ENCODE results near the gene APPBP2. TPM values are rescaled to one million over a fixed set of nuclear protein-coding genes. Genes with fewer than 3 reads are reported as not detected.
A peak's percentile ranks its signal among the peaks of the same experiment; 100 is the strongest.
"Not testable (repeated sequence)": the region's sequence is repeated elsewhere in the genome, so short reads cannot be mapped to it uniquely, and the experiment has no call there.

The APPBP2 gene, protein sequence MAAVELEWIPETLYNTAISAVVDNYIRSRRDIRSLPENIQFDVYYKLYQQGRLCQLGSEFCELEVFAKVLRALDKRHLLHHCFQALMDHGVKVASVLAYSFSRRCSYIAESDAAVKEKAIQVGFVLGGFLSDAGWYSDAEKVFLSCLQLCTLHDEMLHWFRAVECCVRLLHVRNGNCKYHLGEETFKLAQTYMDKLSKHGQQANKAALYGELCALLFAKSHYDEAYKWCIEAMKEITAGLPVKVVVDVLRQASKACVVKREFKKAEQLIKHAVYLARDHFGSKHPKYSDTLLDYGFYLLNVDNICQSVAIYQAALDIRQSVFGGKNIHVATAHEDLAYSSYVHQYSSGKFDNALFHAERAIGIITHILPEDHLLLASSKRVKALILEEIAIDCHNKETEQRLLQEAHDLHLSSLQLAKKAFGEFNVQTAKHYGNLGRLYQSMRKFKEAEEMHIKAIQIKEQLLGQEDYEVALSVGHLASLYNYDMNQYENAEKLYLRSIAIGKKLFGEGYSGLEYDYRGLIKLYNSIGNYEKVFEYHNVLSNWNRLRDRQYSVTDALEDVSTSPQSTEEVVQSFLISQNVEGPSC
- total RNA-seq = 10 to 100 TPM; 29.8 to 32.9 TPM

DNA sequence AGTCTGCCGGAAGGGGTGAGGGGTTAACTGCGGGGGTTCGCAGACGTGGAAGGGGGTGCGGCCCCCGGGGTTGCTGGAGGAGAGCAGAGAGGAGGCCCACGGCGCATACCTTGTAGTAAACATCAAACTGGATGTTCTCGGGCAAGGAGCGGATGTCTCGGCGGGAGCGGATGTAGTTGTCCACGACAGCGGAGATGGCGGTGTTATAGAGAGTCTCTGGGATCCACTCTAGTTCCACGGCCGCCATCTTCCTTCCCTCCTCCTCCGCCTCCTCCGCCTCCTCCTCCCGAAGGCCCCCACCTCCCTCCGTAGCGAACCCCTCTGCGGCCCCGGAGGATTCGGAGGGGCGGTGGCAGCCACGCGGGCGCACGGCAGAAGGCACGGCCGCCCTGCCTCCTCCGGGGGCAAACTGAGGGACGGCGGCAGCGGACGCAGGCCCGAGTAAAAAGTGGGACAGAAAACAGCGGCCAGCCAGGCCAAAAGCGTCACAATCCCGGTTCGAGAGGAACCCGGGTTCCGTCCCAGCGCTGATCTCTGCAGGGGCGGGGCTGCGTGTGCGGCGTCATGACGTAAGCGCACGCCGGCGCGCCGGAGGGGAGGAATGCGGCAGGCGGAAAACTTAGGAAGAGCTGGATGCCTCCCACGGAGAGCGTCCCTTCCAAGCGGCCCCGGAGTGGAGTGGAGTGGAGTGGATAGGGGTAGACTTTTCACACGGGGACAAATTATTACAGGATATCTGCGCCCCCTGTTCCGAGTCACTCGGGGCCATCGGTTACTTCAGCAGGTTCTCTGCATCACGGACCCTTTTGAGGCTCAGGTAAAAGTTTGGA is at the start of gene APPBP2:
APPBP2 (minus strand) TSS at position 558 of the 830 bp plus-strand sequence; CDS start at position 247, 311 bp downstream.
- ATAC-seq (ENCODE audit: low read depth) = peak; percentile 86
- Mint-ChIP-seq H3K36me3 (peaks cover 8% of the 10 kb centered on the region), H3K27ac (peak within 1 kb of the TSS; percentile 96), H3K4me1 (peaks cover 30% of the 10 kb centered on the region), H3K4me3 (peak within 1 kb of the TSS; percentile 98), H3K9me3 (no peaks in the 10 kb centered on the region), H3K27me3 (no peaks in the 10 kb centered on the region)
- DNase-seq = peak; percentile 80
- POLR2A ChIA-PET = interaction anchor here (0.6 to 1.7 kb wide), 2 partner anchors 74 to 151 kb away, joined by 3 to 7 read pairs; partner anchors contain the start of genes BCAS3 and PPM1D

DNA sequence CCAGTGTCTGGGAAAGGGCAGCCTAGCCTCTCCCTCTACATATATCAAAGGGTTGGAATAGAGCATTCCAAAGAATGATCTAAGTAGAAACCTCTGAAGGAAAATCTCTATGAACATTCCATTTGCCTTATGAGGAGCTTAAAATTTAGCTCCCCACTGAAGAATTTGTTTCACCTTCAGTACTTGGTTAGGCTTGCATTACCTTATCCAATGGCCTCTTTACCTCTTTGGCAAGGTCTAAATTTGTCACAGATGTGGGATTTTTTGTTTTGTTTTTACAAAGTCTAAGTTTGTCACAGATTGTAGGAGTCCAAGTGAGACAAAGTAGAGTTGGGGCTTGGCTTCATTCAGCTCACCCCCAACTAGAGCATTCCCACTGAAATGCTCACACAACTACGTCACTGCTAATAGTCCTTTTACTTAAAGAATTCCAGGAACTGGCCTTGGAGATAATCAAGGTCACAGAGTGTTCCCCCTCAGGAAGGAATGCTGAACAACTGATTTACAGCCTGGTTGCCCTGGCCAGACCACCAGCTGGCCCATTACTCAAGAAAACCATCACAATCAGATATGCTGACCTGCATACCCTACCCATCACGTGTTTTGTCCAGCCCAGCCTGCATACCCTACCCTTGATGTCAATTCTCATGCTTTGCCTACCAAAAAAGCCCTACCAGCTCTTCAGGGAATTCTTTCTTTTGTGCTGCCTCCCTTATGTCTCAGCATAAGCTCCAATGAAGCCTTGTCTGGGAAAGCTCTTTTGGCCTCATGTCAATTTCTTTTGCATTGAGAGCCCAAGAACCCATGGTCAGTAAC is 47.4 kb upstream of the APPBP2 start:
- H3K9me3 Mint-ChIP-seq = no peaks in the 10 kb centered on the region
- no peak for ATAC-seq (ENCODE audit: low read depth)
- peaks cover 18% of the 10 kb centered on the region for H3K27me3 Mint-ChIP-seq
- no peak for DNase-seq
- H3K4me1 Mint-ChIP-seq = no peaks in the 10 kb centered on the region
- no peak overlapping the region for H3K4me3 Mint-ChIP-seq
- POLR2A ChIA-PET = no interaction called here
- H3K27ac Mint-ChIP-seq = no peak overlapping the region
- H3K36me3 Mint-ChIP-seq = no peaks in the 10 kb centered on the region

DNA sequence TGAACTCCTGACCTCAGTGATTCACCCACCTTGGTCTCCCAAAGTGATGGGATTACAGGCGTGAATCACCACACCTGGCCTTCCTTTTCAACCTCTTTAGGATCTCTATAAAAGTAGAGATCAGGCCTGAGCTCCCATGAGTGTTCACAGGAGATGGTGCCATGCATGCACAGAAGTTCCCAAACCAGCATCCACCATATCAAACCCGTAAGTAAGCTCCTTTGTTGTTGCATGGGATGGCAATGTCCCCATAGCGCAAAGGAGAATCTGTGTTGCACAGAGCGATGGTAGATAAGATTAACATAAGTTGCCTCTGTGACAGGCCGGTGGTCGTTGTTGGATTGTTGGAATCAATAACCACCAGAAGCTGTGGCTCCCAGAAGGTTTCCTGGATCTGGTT is 39.2 kb upstream of the APPBP2 start:
- no peak for ATAC-seq (ENCODE audit: low read depth)
- POLR2A ChIA-PET = no interaction called here
- no peak overlapping the region for H3K4me3 Mint-ChIP-seq
- H3K9me3 Mint-ChIP-seq = no peaks in the 10 kb centered on the region
- H3K4me1 Mint-ChIP-seq = no peaks in the 10 kb centered on the region
- peaks cover 4% of the 10 kb centered on the region for H3K27me3 Mint-ChIP-seq
- no peak for DNase-seq
- no peak overlapping the region for H3K27ac Mint-ChIP-seq
- H3K36me3 Mint-ChIP-seq = no peaks in the 10 kb centered on the region

DNA sequence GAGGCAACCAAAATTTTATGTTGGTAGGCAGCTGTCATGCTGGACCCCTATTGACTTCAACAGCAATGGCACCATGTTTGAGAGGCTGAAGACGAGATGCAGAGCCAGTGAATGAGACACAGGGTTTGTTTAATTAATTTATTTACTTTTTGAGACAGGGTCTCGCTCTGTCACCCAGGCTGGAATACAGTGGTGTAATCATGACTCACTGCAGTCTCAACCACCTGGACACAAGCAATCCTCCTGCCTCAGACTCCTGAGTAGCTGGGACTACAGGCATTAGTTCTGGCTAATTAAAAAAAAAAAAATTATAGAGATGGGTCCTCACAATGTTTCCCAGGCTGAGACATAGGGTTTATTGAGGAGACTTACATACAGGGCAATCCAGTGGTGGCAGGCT is 37.7 kb upstream of the APPBP2 start:
- Mint-ChIP-seq H3K9me3 (no peaks in the 10 kb centered on the region), H3K27ac (no peak overlapping the region), H3K27me3 (peaks cover 4% of the 10 kb centered on the region), H3K4me1 (no peaks in the 10 kb centered on the region), H3K4me3 (no peak overlapping the region), H3K36me3 (no peaks in the 10 kb centered on the region)
- ATAC-seq (ENCODE audit: low read depth) (no peak), DNase-seq (no peak)
- POLR2A ChIA-PET = no interaction called here

DNA sequence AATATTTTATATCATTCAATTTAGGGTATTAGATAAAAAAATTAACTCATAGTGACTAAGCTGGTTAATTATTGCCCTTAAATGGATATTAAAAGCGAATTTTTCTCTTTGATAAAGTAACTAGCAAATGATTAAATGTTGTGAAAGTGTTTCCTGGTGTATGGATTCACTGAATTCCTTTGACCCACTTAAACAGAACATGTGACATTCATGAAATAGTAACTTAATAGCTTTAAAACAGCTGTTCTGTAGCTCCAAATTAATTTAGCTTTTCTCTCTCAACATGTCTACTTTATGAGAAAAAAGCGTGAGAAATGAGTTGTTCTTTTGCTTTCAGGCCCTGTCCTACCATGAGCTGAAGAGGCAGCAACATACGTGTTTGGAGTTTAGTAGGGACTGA is 36.4 kb upstream of the APPBP2 start:
- POLR2A ChIA-PET = no interaction called here

DNA sequence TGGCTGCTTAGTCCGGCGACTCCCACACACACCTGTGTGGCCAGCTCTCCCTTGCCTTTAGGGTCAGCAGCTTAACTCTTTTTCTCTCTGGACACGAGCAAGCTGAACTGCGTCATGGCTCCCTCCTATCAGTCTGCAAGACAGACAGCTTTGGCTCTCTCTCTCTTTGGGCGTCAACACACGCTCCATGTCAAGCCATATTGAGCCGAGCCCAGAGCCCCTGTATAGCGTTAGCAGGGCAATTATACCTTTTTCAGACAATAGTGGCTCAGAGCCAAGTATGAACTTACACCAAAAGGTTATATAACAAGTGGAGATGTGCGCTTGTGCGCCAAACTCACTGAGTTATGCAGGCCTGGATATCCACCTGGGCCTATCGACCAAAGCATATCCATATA is 34.8 kb upstream of the APPBP2 start:
- Mint-ChIP-seq H3K36me3 (no peaks in the 10 kb centered on the region), H3K4me1 (no peaks in the 10 kb centered on the region), H3K27me3 (peaks cover 5% of the 10 kb centered on the region), H3K9me3 (peaks cover 16% of the 10 kb centered on the region), H3K27ac (no peak overlapping the region), H3K4me3 (no peak overlapping the region)
- POLR2A ChIA-PET = no interaction called here
- DNase-seq (no peak), ATAC-seq (ENCODE audit: low read depth) (no peak)

More for the DNA sequence above, 36.4 kb upstream of the APPBP2 start:
- no peaks in the 10 kb centered on the region for H3K4me1 Mint-ChIP-seq
- H3K9me3 Mint-ChIP-seq = peaks cover 9% of the 10 kb centered on the region
- no peak overlapping the region for H3K27ac Mint-ChIP-seq
- no peaks in the 10 kb centered on the region for H3K36me3 Mint-ChIP-seq
- no peak for DNase-seq
- H3K27me3 Mint-ChIP-seq = peaks cover 4% of the 10 kb centered on the region
- no peak overlapping the region for H3K4me3 Mint-ChIP-seq
- ATAC-seq (ENCODE audit: low read depth) = no peak

DNA sequence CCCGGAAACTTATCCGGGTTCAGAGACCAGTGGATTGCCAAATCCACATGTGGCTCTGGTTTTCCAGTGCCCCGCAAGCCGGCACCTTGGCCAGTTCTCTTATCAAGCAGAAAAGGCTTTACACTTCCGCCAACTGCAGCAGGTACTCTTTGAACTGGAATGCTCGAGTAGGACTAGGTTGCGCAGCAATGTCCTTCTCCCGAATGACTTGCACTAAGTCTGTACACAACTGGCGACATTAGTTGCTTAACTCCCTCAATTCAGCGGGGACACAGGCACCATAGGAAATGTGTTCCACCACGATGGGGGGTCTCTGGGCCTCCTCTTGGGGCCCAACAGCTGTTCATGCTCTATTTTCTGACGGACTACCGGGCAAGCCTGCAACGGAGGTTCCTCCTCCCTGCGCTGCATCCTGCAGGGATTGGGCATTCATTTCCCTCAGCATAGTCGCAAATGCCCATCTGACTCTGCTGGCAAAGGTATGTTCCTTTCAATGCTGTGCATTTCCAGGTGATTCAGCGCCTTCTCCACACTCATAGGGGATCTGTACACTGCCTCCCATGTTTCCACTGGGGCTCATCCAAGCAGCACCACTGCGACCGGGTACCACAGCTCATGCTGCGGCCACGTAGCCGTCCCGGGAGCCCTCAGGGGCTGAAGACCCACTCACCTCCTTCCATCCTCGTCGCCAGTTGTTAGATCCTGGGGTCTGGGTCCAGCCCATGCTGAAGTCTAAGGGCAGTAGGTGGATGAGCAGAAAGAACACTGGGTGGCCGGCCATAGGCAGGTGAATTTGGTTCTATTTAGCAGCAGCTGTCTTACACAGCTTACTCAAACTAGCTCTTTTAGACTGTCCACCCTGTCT is 34.2 kb upstream of the APPBP2 start:
- H3K27me3 Mint-ChIP-seq = peaks cover 5% of the 10 kb centered on the region
- DNase-seq (no peak), ATAC-seq (ENCODE audit: low read depth) (no peak)
- H3K4me3 Mint-ChIP-seq = no peak overlapping the region
- H3K27ac Mint-ChIP-seq = no peak overlapping the region
- H3K36me3 Mint-ChIP-seq = no peaks in the 10 kb centered on the region
- no peaks in the 10 kb centered on the region for H3K4me1 Mint-ChIP-seq
- POLR2A ChIA-PET = no interaction called here
- H3K9me3 Mint-ChIP-seq = peaks cover 16% of the 10 kb centered on the region

DNA sequence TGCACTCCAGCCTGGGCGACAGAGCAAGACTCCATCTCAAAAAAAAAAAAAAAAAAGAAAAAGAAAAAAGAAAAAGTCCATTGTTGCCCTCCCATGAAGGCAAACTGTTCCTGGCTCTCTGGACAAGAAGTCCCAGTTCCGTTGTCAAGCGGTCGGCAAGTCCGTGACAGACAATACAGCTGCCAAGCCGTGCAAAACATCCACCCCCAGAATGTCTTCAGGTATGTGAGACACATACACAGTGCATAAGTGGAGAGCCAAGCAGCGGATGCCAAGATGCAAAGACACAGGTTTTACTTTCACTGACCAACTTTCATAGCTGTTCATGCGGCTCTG is 33.6 kb upstream of the APPBP2 start:
- no peak overlapping the region for H3K4me3 Mint-ChIP-seq
- peaks cover 16% of the 10 kb centered on the region for H3K9me3 Mint-ChIP-seq
- POLR2A ChIA-PET = no interaction called here
- H3K27me3 Mint-ChIP-seq = peaks cover 5% of the 10 kb centered on the region
- ATAC-seq (ENCODE audit: low read depth) = no peak
- H3K4me1 Mint-ChIP-seq = no peaks in the 10 kb centered on the region
- no peak overlapping the region for H3K27ac Mint-ChIP-seq
- H3K36me3 Mint-ChIP-seq = no peaks in the 10 kb centered on the region
- no peak for DNase-seq

DNA sequence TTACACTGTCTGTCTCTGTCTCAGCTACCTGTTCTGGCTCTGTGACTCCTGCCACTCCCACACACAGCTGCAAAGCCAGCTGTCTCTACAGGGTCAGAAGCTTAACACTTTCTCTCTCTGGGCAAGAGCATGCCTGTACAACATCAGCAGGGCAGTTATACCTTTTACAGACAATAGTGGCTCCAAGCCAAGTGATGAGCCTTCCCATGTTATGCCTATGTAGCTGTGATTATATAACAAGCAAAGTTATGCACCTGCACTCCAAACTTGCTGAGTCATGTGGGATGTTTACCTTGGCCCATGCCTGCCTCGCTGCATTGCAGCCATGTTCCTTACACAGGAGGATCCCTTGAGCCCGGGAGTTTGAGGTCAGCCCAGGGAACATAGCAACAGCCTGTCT is 31.8 kb upstream of the APPBP2 start:
- ATAC-seq (ENCODE audit: low read depth) (no peak), DNase-seq (no peak)
- POLR2A ChIA-PET = interaction anchor here (0.7 kb wide), 1 partner anchor 8 kb away, joined by 5 read pairs; no protein-coding TSS in a partner anchor
- Mint-ChIP-seq H3K4me3 (no peak overlapping the region), H3K27me3 (peaks cover 2% of the 10 kb centered on the region), H3K36me3 (no peaks in the 10 kb centered on the region), H3K4me1 (no peaks in the 10 kb centered on the region), H3K9me3 (peaks cover 16% of the 10 kb centered on the region), H3K27ac (no peak overlapping the region)

DNA sequence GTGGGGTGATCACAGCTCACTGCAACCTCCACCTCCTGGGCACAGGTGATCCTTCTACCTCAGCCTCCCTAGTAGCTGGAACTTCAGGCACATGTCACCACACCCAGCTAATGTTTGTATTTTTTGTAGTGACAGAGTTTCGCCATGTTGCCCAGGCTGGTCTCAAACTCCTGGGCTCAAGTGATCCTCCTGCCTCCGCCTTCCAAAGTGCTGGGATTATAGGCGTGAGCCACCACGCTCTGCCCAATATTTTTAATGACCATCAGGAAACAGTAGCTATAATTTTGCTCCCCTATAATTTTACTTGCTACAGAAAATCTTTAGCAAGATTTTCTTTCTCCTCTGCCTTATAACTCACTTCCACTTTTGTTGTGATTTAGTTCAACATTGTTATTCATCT is 29.7 kb upstream of the APPBP2 start:
- Mint-ChIP-seq H3K4me3 (no peak overlapping the region), H3K36me3 (no peaks in the 10 kb centered on the region), H3K9me3 (peaks cover 16% of the 10 kb centered on the region), H3K4me1 (no peaks in the 10 kb centered on the region), H3K27ac (no peak overlapping the region), H3K27me3 (peaks cover 2% of the 10 kb centered on the region)
- ATAC-seq (ENCODE audit: low read depth) (no peak), DNase-seq (no peak)
- POLR2A ChIA-PET = interaction anchor here (0.7 to 1.1 kb wide), 2 partner anchors 100 to 1699 kb away, joined by 3 to 8 read pairs; no protein-coding TSS in a partner anchor

DNA sequence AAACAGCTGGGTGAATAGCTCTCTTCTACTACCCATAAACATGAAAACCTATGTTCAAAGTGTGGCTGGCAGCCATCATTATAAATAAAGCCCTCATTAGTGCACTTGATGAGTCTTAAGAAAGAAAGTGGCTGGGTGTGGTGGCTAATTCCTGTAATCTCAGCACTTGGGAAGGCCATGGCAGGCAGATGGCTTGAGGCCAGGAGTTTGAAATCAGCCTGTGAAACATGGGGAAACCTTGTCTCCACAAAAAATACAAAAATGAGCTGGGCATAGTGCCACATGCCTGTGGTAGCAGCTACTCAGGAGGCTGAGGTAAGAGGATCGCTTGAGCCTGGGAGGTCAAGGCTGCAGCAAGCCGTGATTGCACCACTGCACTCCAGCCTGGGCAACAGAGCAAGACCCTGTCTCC is 28.3 kb upstream of the APPBP2 start:
- no peak overlapping the region for H3K4me3 Mint-ChIP-seq
- H3K9me3 Mint-ChIP-seq = peaks cover 16% of the 10 kb centered on the region
- no peaks in the 10 kb centered on the region for H3K36me3 Mint-ChIP-seq
- H3K27me3 Mint-ChIP-seq = peaks cover 2% of the 10 kb centered on the region
- H3K27ac Mint-ChIP-seq = no peak overlapping the region
- H3K4me1 Mint-ChIP-seq = no peaks in the 10 kb centered on the region
- POLR2A ChIA-PET = no interaction called here
- DNase-seq (no peak), ATAC-seq (ENCODE audit: low read depth) (no peak)

DNA sequence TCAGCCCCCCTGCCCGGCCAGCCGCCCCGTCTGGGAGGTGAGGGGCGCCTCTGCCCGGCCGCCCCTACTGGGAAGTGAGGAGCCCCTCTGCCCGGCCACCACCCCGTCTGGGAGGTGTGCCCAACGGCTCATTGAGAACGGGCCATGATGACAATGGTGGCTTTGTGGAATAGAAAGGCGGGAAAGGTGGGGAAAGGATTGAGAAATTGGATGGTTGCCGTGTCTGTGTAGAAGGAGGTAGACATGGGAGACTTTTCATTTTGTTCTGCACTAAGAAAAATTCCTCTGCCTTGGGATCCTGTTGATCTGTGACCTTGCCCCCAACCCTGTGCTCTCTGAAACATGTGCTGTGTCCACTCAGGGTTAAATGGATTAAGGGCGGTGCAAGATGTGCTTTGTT is 26.2 kb upstream of the APPBP2 start:
- H3K4me1 Mint-ChIP-seq; H3K4me3 Mint-ChIP-seq; H3K27ac Mint-ChIP-seq; H3K27me3 Mint-ChIP-seq; POLR2A ChIA-PET; H3K36me3 Mint-ChIP-seq; ATAC-seq (ENCODE audit: low read depth); H3K9me3 Mint-ChIP-seq; DNase-seq: not testable (repeated sequence)

All from activated naive CD8-positive, alpha-beta T cell treated with anti-CD3 and anti-CD28 coated beads, Interleukin-2, amount 10 ng/mL, durations not matched to agents 7 days and 5 days (primary cell).